ENCODE results near the gene PGLYRP1.

PGLYRP1 gene

GRCh38 chr19:46016426-46017094 is 6.3 kb downstream of the PGLYRP1 start:
- peak; percentile 80 for ATAC-seq
- TF ChIP-seq ZFP3 (CRISPR knock-in tag; IDR thresholded peaks at IDR 0.05), result no peak

DNA sequence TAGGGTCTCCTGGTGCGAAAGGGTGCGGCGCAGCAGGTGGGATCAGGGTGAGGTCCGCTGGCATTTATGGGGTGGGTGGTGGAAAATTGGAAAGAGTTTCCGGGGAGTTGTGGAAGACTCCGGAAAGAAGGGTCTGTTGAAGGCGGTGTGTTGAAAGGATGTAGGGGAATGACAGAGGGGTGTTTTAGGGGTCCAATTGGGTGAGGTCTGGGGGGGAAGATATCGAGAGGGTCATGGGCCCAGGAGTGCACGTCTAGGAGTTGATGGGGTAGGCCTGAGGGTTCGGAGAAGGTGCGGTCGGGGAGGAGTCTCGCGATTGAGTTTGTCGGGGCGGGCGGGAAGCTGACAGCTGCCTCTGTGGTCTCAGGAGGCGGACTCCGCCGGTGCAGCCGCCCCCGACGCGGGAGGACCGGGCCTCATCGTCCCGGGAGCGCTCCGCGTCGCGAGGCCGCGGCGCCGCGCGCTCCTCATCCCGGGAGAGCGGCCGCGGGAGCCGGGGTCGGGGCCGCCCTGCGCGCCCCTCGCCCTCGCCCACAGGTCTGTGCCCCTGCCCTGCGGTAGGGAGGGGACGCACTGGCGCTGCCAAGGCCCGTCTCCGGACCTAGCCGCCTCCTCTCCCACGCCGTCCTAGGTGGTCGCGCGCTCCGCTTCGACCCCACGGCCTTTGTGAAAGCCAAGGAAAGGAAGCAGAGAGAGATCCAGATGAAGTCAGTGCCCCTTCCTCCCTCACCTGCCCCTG is 7.0 kb downstream of the PGLYRP1 start:
- TF ChIP-seq RARB (CRISPR knock-in tag; IDR thresholded peaks at IDR 0.05) (no peak), ZC3H10 (CRISPR knock-in tag; IDR thresholded peaks at IDR 0.05) (no peak), PPARA (CRISPR knock-in tag; IDR thresholded peaks at IDR 0.05; ENCODE audit: borderline replicate concordance) (no peak), ZNF70 (CRISPR knock-in tag; IDR thresholded peaks at IDR 0.05) (no peak), ARNTL (CRISPR knock-in tag; IDR thresholded peaks at IDR 0.05; ENCODE audit: borderline replicate concordance, low read depth) (no peak), ISL1 (CRISPR knock-in tag; IDR thresholded peaks at IDR 0.05) (no peak), TOX (CRISPR knock-in tag; IDR thresholded peaks at IDR 0.05; ENCODE audit: borderline replicate concordance) (no peak), CSRNP3 (CRISPR knock-in tag; IDR thresholded peaks at IDR 0.05) (no peak), TSHZ2 (CRISPR knock-in tag; IDR thresholded peaks at IDR 0.05) (no peak)
- TF ChIP-seq, protein P1, sequence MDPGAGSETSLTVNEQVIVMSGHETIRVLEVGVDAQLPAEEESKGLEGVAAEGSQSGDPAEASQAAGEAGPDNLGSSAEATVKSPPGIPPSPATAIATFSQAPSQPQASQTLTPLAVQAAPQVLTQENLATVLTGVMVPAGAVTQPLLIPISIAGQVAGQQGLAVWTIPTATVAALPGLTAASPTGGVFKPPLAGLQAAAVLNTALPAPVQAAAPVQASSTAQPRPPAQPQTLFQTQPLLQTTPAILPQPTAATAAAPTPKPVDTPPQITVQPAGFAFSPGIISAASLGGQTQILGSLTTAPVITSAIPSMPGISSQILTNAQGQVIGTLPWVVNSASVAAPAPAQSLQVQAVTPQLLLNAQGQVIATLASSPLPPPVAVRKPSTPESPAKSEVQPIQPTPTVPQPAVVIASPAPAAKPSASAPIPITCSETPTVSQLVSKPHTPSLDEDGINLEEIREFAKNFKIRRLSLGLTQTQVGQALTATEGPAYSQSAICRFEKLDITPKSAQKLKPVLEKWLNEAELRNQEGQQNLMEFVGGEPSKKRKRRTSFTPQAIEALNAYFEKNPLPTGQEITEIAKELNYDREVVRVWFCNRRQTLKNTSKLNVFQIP (CRISPR knock-in tag; IDR thresholded peaks at IDR 0.05; ENCODE audit: borderline replicate concordance, low read depth), result no peak
- TF ChIP-seq, protein P2, sequence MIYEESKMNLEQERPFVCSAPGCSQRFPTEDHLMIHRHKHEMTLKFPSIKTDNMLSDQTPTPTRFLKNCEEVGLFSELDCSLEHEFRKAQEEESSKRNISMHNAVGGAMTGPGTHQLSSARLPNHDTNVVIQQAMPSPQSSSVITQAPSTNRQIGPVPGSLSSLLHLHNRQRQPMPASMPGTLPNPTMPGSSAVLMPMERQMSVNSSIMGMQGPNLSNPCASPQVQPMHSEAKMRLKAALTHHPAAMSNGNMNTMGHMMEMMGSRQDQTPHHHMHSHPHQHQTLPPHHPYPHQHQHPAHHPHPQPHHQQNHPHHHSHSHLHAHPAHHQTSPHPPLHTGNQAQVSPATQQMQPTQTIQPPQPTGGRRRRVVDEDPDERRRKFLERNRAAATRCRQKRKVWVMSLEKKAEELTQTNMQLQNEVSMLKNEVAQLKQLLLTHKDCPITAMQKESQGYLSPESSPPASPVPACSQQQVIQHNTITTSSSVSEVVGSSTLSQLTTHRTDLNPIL (CRISPR knock-in tag; IDR thresholded peaks at IDR 0.05; ENCODE audit: low read depth), result no peak
- peak; percentile 18 for ATAC-seq

GRCh38 chr19:46014941-46015686 is 7.7 kb downstream of the PGLYRP1 start:
- peak; percentile 76 for ATAC-seq
- TF ChIP-seq ZC3H10 (CRISPR knock-in tag; IDR thresholded peaks at IDR 0.05) (no peak), SNAI2 (CRISPR knock-in tag; IDR thresholded peaks at IDR 0.05) (no peak), ZNF565 (CRISPR knock-in tag; conservative IDR thresholded peaks at IDR 0.05; ENCODE audit: low read depth) (no peak), GLIS3 (CRISPR knock-in tag; IDR thresholded peaks at IDR 0.05) (no peak), TCF4 (CRISPR knock-in tag; IDR thresholded peaks at IDR 0.05; ENCODE audit: borderline replicate concordance) (no peak), BACH2 (CRISPR knock-in tag; IDR thresholded peaks at IDR 0.05; ENCODE audit: borderline replicate concordance) (no peak), ZFP3 (CRISPR knock-in tag; IDR thresholded peaks at IDR 0.05) (no peak), OSR1 (CRISPR knock-in tag; IDR thresholded peaks at IDR 0.05) (no peak), RARB (CRISPR knock-in tag; IDR thresholded peaks at IDR 0.05) (no peak)
- TF ChIP-seq, protein P1 (CRISPR knock-in tag; IDR thresholded peaks at IDR 0.05; ENCODE audit: borderline replicate concordance, low read depth), result no peak
- TF ChIP-seq, protein P2 (CRISPR knock-in tag; IDR thresholded peaks at IDR 0.05; ENCODE audit: low read depth), result no peak
